Endothelial cell of umbilical vein (primary cell): ENCODE measurements around the gene GP5. TPM values are rescaled to one million over a fixed set of nuclear protein-coding genes. Genes with fewer than 3 reads are reported as not detected.

Experiments
- BruUV-seq: library from RNA; stranded (reverse); fragments of 400-500 nt; replicated peaks from 2 replicates; lab custom pipeline; 2021; lab: Mats Ljungman, UMichigan
- CTCF ChIA-PET: fragments of 300-600, 350-600 bp; sonication (Branson Sonifier 250); formaldehyde crosslinking; loops from one replicate; lab custom pipeline; 2021; ENCODE audit warnings: antibody characterized with exemption, inconsistent platforms; lab: Charles Lee
- POLR2A ChIA-PET: fragments of 300-600, 350-600 bp; sonication (Branson Sonifier 250); formaldehyde crosslinking; loops from one replicate; lab custom pipeline; 2021; ENCODE audit warnings: antibody characterized with exemption, inconsistent platforms; lab: Charles Lee
- DNase-seq: peaks from one replicate; pipeline ENCODE4 v3.0.0-alpha.2; 2011; ENCODE audit warnings: low read depth, low spot score
- FAIRE-seq: peaks from 2 replicates; lab custom pipeline; 2011; peaks lifted over from hg19 to GRCh38; lab: Jason Lieb, UNC
- H2AFZ ChIP-seq: 2 replicates; pipeline ENCODE4 v1.6.0; 2012; ENCODE audit warnings: low read depth, low read length, control low read depth, inconsistent platforms
- H3K27ac ChIP-seq: 2 replicates; pipeline ENCODE4 v1.5.1; 2011; ENCODE audit warnings: low read depth, mild to moderate bottlenecking, control low read depth, low read length, moderate library complexity; ENCODE audit not compliant: insufficient read depth
- H3K27me3 ChIP-seq, 2 experiments: 2 replicates each; pipeline versions ENCODE4 v1.6.0 to v1.6.1; 2011; ENCODE audit warnings: low read length in 2 of 2, mixed read lengths in 1 of 2; ENCODE audit not compliant: control insufficient read depth in 2 of 2, insufficient read depth in 2 of 2
- H3K36me3 ChIP-seq, 2 experiments: 2 replicates in 1 of 2; 3 replicates in 1 of 2; pipeline ENCODE4 v1.5.1; 2011; ENCODE audit warnings: low read length in 2 of 2, mild to moderate bottlenecking in 1 of 2, moderate library complexity in 1 of 2; ENCODE audit not compliant: control insufficient read depth in 2 of 2, insufficient read depth in 2 of 2; ENCODE audit errors: extremely low read depth in 1 of 2
- H3K4me1 ChIP-seq: 3 replicates; pipeline ENCODE4 v1.5.1; 2011; ENCODE audit warnings: mild to moderate bottlenecking, low read length; ENCODE audit not compliant: control insufficient read depth, insufficient read depth; ENCODE audit errors: extremely low read depth
- H3K4me2 ChIP-seq: 2 replicates; pipeline ENCODE4 v1.6.1; 2011; ENCODE audit warnings: low read length, control low read depth, mixed read lengths; ENCODE audit not compliant: insufficient read depth
- H3K4me3 ChIP-seq, 3 experiments: fragments of 200-600 bp in 1 of 3; sonication (generic), shearing (Covaris generic) in 1 of 3; replicated peaks in 1 of 3; 2 replicates each; pipeline ENCODE4 v1.5.1; 2011 to 2016; ENCODE audit warnings: control low read depth in 3 of 3, low read length in 3 of 3, mild to moderate bottlenecking in 2 of 3, inconsistent platforms in 1 of 3, low read depth in 1 of 3, moderate library complexity in 1 of 3; ENCODE audit not compliant: insufficient read depth in 1 of 3
- H3K79me2 ChIP-seq: 2 replicates; pipeline ENCODE4 v1.6.0; 2012; ENCODE audit warnings: low read length, inconsistent platforms; ENCODE audit not compliant: control insufficient read depth, insufficient read depth
- H3K9ac ChIP-seq: replicated peaks from 2 replicates; pipeline ENCODE3; 2011; ENCODE audit warnings: low read length, control low read depth; ENCODE audit not compliant: insufficient read depth; ENCODE audit errors: extremely low read depth
- H3K9me1 ChIP-seq: replicated peaks from 3 replicates; pipeline ENCODE4 v1.6.0; 2011; ENCODE audit warnings: mild to moderate bottlenecking, low read length; ENCODE audit not compliant: control insufficient read depth, insufficient read depth; ENCODE audit errors: extremely low read depth
- H3K9me3 ChIP-seq: replicated peaks from 2 replicates; pipeline ENCODE4 v1.5.1; 2012; ENCODE audit warnings: low read length, inconsistent platforms; ENCODE audit not compliant: control insufficient read depth, insufficient read depth
- H4K20me1 ChIP-seq: replicated peaks from 2 replicates; pipeline ENCODE3; 2011; ENCODE audit warnings: mild to moderate bottlenecking, low read length; ENCODE audit not compliant: control insufficient read depth, insufficient read depth; ENCODE audit errors: extremely low read depth
- EZH2 ChIP-seq: IDR thresholded peaks from 2 replicates; pipeline ENCODE4 v1.6.1; 2012; ENCODE audit warnings: borderline replicate concordance, low read depth, mild to moderate bottlenecking, moderate library complexity, low read length, inconsistent platforms; ENCODE audit not compliant: severe bottlenecking
- FOS ChIP-seq: IDR thresholded peaks from 2 replicates; pipeline ENCODE4 v1.6.1; 2011; ENCODE audit warnings: mild to moderate bottlenecking, low read length, moderate library complexity, borderline replicate concordance; ENCODE audit not compliant: insufficient read depth
- GATA2 ChIP-seq: IDR thresholded peaks from 2 replicates; pipeline ENCODE4 v1.7.0; 2011; ENCODE audit warnings: low read depth, mild to moderate bottlenecking, moderate library complexity, mixed read lengths, low read length; ENCODE audit not compliant: insufficient read length, insufficient read depth
- JUN ChIP-seq: IDR thresholded peaks from 2 replicates; pipeline ENCODE4 v1.6.1; 2011; ENCODE audit warnings: borderline replicate concordance, low read depth; ENCODE audit not compliant: insufficient read length, insufficient read depth
- MYC ChIP-seq: IDR thresholded peaks from one replicate; pipeline ENCODE4 v1.6.1; 2011; ENCODE audit warnings: mild to moderate bottlenecking, low read depth, low read length
- POLR2A ChIP-seq: IDR thresholded peaks from 2 replicates; pipeline ENCODE4 v1.6.1; 2012; ENCODE audit warnings: low read depth, mild to moderate bottlenecking, control low read depth, low read length
- POLR2AphosphoS5 ChIP-seq: IDR thresholded peaks from 2 replicates; pipeline ENCODE4 v1.6.1; 2012; ENCODE audit warnings: low read depth, mild to moderate bottlenecking, control low read depth, low read length, moderate library complexity; ENCODE audit not compliant: insufficient read depth
- dilution Hi-C: fragments of 300-500 bp; cut with MboI; formaldehyde crosslinking; loops from one replicate; pipeline ENCODE4 v1.15.0; 2019; ENCODE audit warnings: low sequenced_read_pairs; ENCODE audit not compliant: extremely low pct_ligation_motif_present
- intact Hi-C: fragments of 100-400 bp; cut with micrococcal nuclease; formaldehyde crosslinking; loops from one replicate; pipeline ENCODE4 v1.10.0; 2022
- polyA plus RNA-seq, 4 experiments: library from polyadenylated mRNA; depleted of rRNA in 3 of 4; stranded (reverse) in 3 of 4; unstranded in 1 of 4; fragments of >200 nt; gene quantifications; 2 replicates each; pipeline versions ENCODE4 v1.2.1 to v1.2.3, GENCODE V29; 2011 to 2012; ENCODE audit warnings: missing spikeins in 1 of 4
- total RNA-seq: library from RNA; stranded (reverse); gene quantifications from 2 replicates; pipeline ENCODE4 v1.2.3, GENCODE V29; 2021
- TF ChIP-seq, protein P1 (sequence below), 2 donors: IDR thresholded peaks; 1 replicate in 1 of 2; 2 replicates in 1 of 2; pipeline ENCODE4 v1.5.1; 2011; ENCODE audit warnings: low read length in 2 of 2, mild to moderate bottlenecking in 2 of 2, moderate library complexity in 2 of 2, control low read depth in 1 of 2, inconsistent platforms in 1 of 2, low read depth in 1 of 2; ENCODE audit not compliant: insufficient read depth in 1 of 2; ENCODE audit errors: extremely low read depth in 1 of 2
- TF ChIP-seq, protein P2 (sequence below): IDR thresholded peaks from 2 replicates; pipeline ENCODE4 v1.6.1; 2011; ENCODE audit not compliant: insufficient read depth, insufficient read length

Gene GP5
- total and polyA plus RNA-seq, 2 donors (not counting 3 experiments of a cell fraction or from before 2014, with no cell fraction given): 0.06 to 0.11 TPM

DNA sequence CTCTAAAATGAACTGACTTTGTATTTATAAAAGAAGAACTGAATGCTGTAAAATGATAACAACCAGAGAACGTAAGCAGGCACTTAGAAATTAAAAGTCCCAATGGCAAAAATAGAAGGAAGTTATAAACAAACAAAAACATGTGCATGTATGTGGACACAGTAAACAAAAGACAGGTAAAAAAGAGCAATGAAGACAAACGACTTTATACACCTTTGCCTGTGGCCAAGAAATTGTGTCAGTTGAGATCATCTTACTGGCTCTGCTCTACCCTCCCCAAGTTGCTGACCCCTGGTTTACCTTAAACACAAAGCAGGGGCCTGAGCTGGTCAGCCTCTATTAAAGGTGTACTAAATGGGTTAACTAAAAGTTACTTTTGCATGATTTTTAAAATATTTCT, 41.7 kb upstream of the GP5 start:
- Histone ChIP-seq H3K4me1 (no peaks in the 10 kb centered on the region), H3K27ac (no peak overlapping the region), H3K9me3 (no peaks in the 10 kb centered on the region), H3K9me1 (no peaks in the 10 kb centered on the region), H4K20me1 (no peaks in the 10 kb centered on the region), H3K36me3 (peaks cover 2 to 16% of the 10 kb centered on the region in 2 experiments), H3K27me3 (no peaks in the 10 kb centered on the region), H3K79me2 (no peaks in the 10 kb centered on the region), H3K4me3 (no peak overlapping the region), H2AFZ (no peak overlapping the region), H3K4me2 (no peak overlapping the region), H3K9ac (no peak overlapping the region)
- dilution Hi-C loops: no loop called here
- POLR2A ChIA-PET: no interaction called here
- DNase-seq (no peak), FAIRE-seq (no peak)
- CTCF ChIA-PET: interaction anchor here (0.7 to 1.7 kb wide), 6 partner anchors 10 to 579 kb away, joined by 3 to 6 read pairs (median 3); partner anchors contain the start of gene GP5
- BruUV-seq: no TSS peak
- intact Hi-C loops: no loop called here
- TF ChIP-seq, protein P1, sequence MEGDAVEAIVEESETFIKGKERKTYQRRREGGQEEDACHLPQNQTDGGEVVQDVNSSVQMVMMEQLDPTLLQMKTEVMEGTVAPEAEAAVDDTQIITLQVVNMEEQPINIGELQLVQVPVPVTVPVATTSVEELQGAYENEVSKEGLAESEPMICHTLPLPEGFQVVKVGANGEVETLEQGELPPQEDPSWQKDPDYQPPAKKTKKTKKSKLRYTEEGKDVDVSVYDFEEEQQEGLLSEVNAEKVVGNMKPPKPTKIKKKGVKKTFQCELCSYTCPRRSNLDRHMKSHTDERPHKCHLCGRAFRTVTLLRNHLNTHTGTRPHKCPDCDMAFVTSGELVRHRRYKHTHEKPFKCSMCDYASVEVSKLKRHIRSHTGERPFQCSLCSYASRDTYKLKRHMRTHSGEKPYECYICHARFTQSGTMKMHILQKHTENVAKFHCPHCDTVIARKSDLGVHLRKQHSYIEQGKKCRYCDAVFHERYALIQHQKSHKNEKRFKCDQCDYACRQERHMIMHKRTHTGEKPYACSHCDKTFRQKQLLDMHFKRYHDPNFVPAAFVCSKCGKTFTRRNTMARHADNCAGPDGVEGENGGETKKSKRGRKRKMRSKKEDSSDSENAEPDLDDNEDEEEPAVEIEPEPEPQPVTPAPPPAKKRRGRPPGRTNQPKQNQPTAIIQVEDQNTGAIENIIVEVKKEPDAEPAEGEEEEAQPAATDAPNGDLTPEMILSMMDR (IDR thresholded peaks at IDR 0.05; ENCODE audit: extremely low read depth in 1 of 2, insufficient read depth in 1 of 2, low read depth in 1 of 2, low read length in 2 of 2): no peak

DNA sequence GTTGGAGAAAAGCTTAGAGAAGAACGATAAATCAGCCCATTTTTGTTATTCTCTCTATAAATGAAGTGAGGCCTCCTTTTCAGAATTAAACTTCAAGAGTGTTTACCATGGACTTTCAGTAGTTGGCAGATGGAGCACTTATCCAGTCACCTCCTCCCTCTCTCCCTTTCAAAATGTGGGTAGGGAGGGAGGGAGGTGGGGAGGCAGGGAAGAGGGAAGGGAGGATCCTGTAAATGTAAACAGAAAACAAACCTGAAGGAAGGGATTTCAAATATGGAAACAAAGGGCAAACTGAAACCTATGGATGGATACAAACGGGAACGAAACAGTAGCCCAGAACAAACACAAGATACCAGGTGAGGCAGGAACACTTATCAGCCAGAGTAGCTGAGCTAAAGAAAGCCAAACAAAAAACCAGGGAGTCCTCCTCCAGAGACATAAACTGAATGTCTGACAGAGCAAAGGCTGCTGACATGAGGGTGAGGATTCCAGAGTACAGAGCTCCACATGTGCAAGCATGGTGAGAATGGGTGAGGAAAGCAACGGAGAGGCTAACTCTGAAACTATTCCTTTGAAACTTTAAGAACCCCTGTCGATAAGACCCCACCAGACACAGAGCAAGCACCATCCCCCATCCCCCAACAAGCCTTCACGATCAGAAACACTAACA, 41.0 kb upstream of the GP5 start:
- dilution Hi-C loops (no loop called here), intact Hi-C loops (no loop called here)
- no peak overlapping the region for H2AFZ ChIP-seq
- no peak overlapping the region for H3K4me2 ChIP-seq
- H3K9me3 ChIP-seq: no peaks in the 10 kb centered on the region
- BruUV-seq: no TSS peak
- ChIA-PET POLR2A (no interaction called here), CTCF (interaction anchor here (0.9 to 1.8 kb wide), 5 partner anchors 11 to 154 kb away, joined by 3 to 6 read pairs (median 3); partner anchors contain the start of gene GP5)
- no peaks in the 10 kb centered on the region for H3K4me1 ChIP-seq
- H3K9ac ChIP-seq: no peak overlapping the region
- H3K4me3 ChIP-seq: no peak overlapping the region
- no peaks in the 10 kb centered on the region for H4K20me1 ChIP-seq
- H3K9me1 ChIP-seq: no peaks in the 10 kb centered on the region
- no peak for FAIRE-seq
- no peak for DNase-seq
- H3K27me3 ChIP-seq: no peaks in the 10 kb centered on the region
- H3K27ac ChIP-seq: no peak overlapping the region
- TF ChIP-seq MYC (no peak), JUN (no peak), EZH2 (no peak), FOS (no peak), POLR2A (no peak), GATA2 (no peak), POLR2AphosphoS5 (no peak)
- TF ChIP-seq, protein P2, sequence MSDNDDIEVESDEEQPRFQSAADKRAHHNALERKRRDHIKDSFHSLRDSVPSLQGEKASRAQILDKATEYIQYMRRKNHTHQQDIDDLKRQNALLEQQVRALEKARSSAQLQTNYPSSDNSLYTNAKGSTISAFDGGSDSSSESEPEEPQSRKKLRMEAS: no peak
- TF ChIP-seq, protein P1 (IDR thresholded peaks at IDR 0.05; ENCODE audit: extremely low read depth in 1 of 2, insufficient read depth in 1 of 2, low read depth in 1 of 2, low read length in 2 of 2): no peak
- H3K79me2 ChIP-seq: no peaks in the 10 kb centered on the region
- peaks cover 5 to 20% of the 10 kb centered on the region in 2 experiments for H3K36me3 ChIP-seq
